ENCODE data around the gene SNX24. TPM values are rescaled to one million over a fixed set of nuclear protein-coding genes. Genes with fewer than 3 reads are reported as not detected.

SNX24 gene
- total and polyA plus RNA-seq, 4 donors: 15.0 to 39.4 (median 24.4) TPM

GRCh38 chr5:123035360-123035917 is 190.0 kb downstream of the SNX24 start:
- Histone ChIP-seq H3K9ac (ENCODE audit: insufficient read depth in 1 of 2, low read length in 2 of 2) (peak overlapping the region in 1 of 2 donors; percentile 7), H3K27ac (ENCODE audit: low read depth in 1 of 2, low read length in 1 of 2) (peak overlapping the region; percentile 92 to 97), H3K27me3 (ENCODE audit: control insufficient read depth in 3 of 3, insufficient read depth in 3 of 3, low read length in 2 of 3) (no peaks in the 10 kb centered on the region), H3K9me3 (ENCODE audit: control insufficient read depth in 4 of 4, insufficient read depth in 3 of 4, low read length in 3 of 4) (no peaks in the 10 kb centered on the region), H3K4me1 (ENCODE audit: control insufficient read depth in 5 of 5, insufficient read depth in 5 of 5, low read length in 5 of 5) (peaks cover 0 to 8% (median 4%) of the 10 kb centered on the region in 5 donors), H3K36me3 (ENCODE audit: control insufficient read depth in 4 of 4, insufficient read depth in 4 of 4, low read length in 4 of 4) (no peaks in the 10 kb centered on the region), H3K4me3 (peak overlapping the region; percentile 75)
- WGBS, 2 donors: 2% methylated on average over 27 of the region's 27 CpGs
- TF ChIP-seq CTCF (IDR thresholded peaks at IDR 0.05; ENCODE audit: control extremely low read depth, extremely low read depth): no peak
- peak; percentile 7 for ATAC-seq (ENCODE audit: insufficient read depth, low FRiP score)
- DNase-seq: peak; percentile 44 to 47 (median 45)

GRCh38 chr5:123035918-123036390 is 190.5 kb downstream of the SNX24 start:
- H3K36me3 ChIP-seq (ENCODE audit: control insufficient read depth in 4 of 4, insufficient read depth in 4 of 4, low read length in 4 of 4): no peaks in the 10 kb centered on the region
- DNase-seq (peak; percentile 63 to 71 (median 70)), ATAC-seq (ENCODE audit: insufficient read depth, low FRiP score) (peak; percentile 53)
- peak overlapping the region; percentile 92 to 97 for H3K27ac ChIP-seq (ENCODE audit: low read depth in 1 of 2, low read length in 1 of 2)
- no peaks in the 10 kb centered on the region for H3K27me3 ChIP-seq (ENCODE audit: control insufficient read depth in 3 of 3, insufficient read depth in 3 of 3, low read length in 2 of 3)
- peaks cover 0 to 8% (median 4%) of the 10 kb centered on the region in 5 donors for H3K4me1 ChIP-seq (ENCODE audit: control insufficient read depth in 5 of 5, insufficient read depth in 5 of 5, low read length in 5 of 5)
- WGBS, 2 donors: 0 to 1% methylated on average over 38 to 40 of the region's 40 CpGs
- peak overlapping the region in 1 of 2 donors; percentile 7 for H3K9ac ChIP-seq (ENCODE audit: insufficient read depth in 1 of 2, low read length in 2 of 2)
- no peak for TF ChIP-seq CTCF (IDR thresholded peaks at IDR 0.05; ENCODE audit: control extremely low read depth, extremely low read depth)
- H3K9me3 ChIP-seq (ENCODE audit: control insufficient read depth in 4 of 4, insufficient read depth in 3 of 4, low read length in 3 of 4): no peaks in the 10 kb centered on the region
- H3K4me3 ChIP-seq: peak overlapping the region; percentile 75

- H3K9me3 ChIP-seq (ENCODE audit: control insufficient read depth in 4 of 4, insufficient read depth in 3 of 4, low read length in 3 of 4): no peaks in the 10 kb centered on the region
- H3K4me3 ChIP-seq: peak within 1 kb of the TSS; percentile 75
- peaks cover 0 to 8% (median 4%) of the 10 kb centered on the region in 5 donors for H3K4me1 ChIP-seq (ENCODE audit: control insufficient read depth in 5 of 5, insufficient read depth in 5 of 5, low read length in 5 of 5)
- H3K27ac ChIP-seq (ENCODE audit: low read depth in 1 of 2, low read length in 1 of 2): peak within 1 kb of the TSS; percentile 92 to 97
- DNase-seq (peak; percentile 91 to 92 (median 91)), ATAC-seq (ENCODE audit: insufficient read depth, low FRiP score) (peak; percentile 94)
- peak within 1 kb of the TSS; percentile 7 to 71 for H3K9ac ChIP-seq (ENCODE audit: insufficient read depth in 1 of 2, low read length in 2 of 2)
- WGBS, 2 donors: 0% methylated on average over 63 to 84 of the region's 84 CpGs
- H3K27me3 ChIP-seq (ENCODE audit: control insufficient read depth in 3 of 3, insufficient read depth in 3 of 3, low read length in 2 of 3): no peaks in the 10 kb centered on the region
- H3K36me3 ChIP-seq (ENCODE audit: control insufficient read depth in 4 of 4, insufficient read depth in 4 of 4, low read length in 4 of 4): no peaks in the 10 kb centered on the region
- no peak for TF ChIP-seq CTCF (IDR thresholded peaks at IDR 0.05; ENCODE audit: control extremely low read depth, extremely low read depth)
Measured at GRCh38 chr5:123036391-123037103, 191.1 kb downstream of the SNX24 start, which contains the start of gene PPIC. TSS of gene PPIC (minus strand) at chr5:123036725. CDS start at chr5:123036625, 100 bp downstream.
